Hepatic stellate cell (primary cell): ENCODE measurements around the gene KIF1A.
"Not testable (repeated sequence)": the region's sequence is repeated elsewhere in the genome, so short reads cannot be mapped to it uniquely, and the experiment has no call there.

Experiments
- DNase-seq: peaks from one replicate; pipeline ENCODE4 v3.0.0; 2011; ENCODE audit warnings: low spot score

Gene KIF1A

DNA sequence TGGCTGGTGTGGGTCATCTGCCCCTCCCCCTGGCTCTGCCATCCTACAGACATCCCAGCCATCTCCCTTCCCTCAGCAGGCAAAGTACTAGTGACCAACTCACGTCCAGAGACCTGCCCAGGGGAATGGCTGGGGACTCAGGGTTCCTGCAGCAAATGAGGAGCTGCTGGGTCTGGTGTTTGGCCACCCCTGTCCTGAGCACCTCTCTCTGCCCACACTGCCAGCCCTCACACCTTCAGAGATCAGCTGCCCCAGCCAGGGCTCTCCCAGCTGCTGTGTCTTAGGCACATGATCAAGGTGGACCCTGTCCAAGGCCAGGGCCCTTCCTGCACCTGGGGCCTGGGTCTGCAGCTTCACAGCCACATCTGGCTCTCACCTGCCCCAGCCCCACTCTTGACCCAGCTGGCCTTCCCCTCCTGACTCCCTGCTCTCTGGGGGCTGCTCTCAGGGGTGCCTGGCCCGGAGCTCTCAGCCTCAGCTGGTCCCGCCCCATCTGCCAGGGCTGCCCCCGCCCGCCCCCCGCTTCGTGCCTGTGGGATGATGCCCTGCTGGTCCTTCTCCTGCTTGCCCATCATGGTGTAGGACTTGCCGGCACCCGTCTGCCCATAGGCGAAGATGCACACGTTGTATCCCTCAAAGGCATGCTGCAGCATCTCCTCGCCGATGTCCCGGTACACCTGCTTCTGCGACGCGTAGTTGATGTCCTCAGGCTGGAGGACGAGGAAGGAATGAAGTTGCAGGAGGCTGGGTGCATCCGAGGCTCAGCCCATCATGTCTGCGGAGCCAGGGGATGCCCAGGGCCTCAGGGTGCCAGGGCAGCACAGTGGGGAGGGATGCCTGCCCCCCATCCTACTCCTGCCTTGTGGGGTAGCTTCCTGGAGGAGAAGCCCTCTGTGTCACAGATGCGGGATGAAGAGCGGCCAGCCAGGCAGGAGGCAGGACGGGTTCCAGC, 32.2 kb downstream of the KIF1A start:
- no peak for DNase-seq

- DNase-seq, result no peak
Measured at GRCh38 chr2:240786871-240787311, 33.1 kb downstream of the KIF1A start.

GRCh38 chr2:240786355-240786841, 33.6 kb downstream of the KIF1A start:
- no peak for DNase-seq

GRCh38 chr2:240785424-240786335, 34.3 kb downstream of the KIF1A start:
- no peak for DNase-seq

GRCh38 chr2:240784629-240785423, 35.2 kb downstream of the KIF1A start:
- no peak for DNase-seq

DNA sequence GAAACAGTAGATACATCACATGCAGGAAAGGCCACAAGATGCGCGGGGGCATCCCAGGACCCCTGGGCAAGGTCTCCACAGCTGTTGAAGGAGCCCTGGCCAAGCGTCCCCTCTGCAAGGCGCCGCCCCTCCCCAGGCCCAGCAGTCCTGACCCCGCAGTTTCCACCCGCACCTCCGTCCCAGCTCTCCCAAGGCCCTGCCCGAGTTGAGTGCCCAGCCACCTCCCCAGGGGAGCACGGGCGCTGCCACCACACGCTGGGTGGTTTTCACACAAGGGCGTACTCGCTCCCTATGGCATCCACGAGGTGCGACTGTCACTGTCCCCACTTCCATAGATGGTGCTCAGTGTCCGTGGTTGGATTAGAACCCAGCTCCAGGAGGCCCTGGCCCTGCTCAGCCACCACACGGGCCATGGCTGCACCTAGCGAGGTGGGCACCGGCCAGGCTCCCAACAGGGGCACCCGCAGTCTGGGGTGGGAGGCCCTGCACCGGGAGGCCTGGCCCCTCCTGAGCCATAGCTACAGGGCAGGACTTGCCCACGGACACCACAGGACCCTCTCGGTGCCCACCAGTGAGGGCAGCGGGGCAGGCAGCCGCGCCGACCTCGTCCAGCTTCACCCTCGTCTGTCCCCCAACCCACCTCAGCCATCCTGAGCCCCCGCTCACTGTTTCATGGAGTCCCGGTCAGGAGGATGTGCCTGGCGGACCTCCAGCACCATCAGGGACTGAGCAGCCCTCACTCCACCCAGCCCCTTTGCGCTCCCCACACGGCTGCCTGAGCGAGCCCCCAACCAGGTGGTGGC, 36.0 kb downstream of the KIF1A start:
- no peak for DNase-seq

- DNase-seq, result no peak
Measured at GRCh38 chr2:240782886-240783818, 36.9 kb downstream of the KIF1A start.

DNA sequence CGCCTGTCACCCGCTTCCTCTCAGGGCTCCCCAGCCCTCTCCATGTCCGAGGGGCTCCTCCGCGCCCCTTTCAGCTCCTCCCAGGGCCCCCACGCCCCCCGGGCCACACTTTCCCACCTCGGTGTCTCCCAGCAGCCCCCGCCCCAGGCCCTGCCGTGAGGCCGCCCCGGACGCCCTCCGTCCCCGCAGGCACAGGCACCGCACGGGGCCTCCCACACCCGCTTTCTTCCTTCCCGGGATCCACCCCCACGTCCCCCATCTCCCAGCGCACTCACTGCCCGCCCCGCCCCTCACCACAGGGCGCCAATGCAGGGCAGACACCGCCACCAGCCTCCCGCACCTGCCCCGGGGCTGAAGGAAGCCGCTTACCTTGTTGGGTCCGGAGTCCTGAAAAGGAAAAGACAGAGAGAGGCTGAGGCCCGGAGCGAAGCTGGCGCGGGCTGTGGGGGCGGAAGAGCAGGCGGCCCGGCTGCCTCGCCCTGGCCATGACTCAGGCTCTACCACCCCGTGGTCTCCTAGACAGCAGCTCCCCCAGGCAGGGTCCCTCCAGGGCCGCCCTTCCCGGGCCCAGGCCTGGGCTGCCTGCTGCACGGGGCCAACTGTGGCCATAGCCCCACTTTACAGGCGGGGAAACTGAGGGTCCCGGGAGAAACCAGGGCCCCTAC, 37.7 kb downstream of the KIF1A start:
- no peak for DNase-seq

GRCh38 chr2:240781471-240782220, 38.4 kb downstream of the KIF1A start:
- no peak for DNase-seq

DNA sequence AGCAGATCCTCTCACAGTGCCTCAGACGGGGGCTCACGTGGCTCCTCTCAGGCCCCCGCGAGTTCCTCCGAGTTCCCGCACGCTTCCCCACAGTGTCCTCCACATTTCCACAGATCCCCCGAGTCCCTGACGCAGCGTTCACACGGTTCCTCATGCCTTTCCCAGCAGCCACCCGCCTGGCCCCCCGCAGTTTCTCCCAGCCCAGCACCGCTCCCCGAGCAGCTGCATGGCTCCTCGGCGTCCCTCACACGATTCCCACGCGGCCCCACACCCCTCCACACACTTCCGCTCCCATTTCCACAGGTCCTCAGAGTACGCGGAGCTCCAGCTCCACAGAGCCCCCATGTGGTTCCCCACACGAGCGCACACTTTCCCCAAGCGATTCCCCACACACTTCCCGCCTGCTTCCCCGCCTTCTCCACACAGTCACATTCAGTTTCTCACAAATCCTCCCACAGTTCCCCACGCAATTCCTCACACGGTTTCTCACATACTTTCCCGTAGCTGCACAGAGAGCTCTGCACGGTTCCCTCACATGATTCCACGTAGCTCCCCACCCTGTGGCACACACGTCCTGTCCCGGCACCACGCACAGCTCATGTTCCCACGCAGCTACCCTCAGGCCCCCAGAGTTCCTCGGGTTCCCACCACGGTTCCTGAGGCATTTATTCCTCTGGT, 39.9 kb downstream of the KIF1A start:
- no peak for DNase-seq

- DNase-seq, result not testable (repeated sequence)
Measured at GRCh38 chr2:240779250-240779832, 40.7 kb downstream of the KIF1A start.

DNA sequence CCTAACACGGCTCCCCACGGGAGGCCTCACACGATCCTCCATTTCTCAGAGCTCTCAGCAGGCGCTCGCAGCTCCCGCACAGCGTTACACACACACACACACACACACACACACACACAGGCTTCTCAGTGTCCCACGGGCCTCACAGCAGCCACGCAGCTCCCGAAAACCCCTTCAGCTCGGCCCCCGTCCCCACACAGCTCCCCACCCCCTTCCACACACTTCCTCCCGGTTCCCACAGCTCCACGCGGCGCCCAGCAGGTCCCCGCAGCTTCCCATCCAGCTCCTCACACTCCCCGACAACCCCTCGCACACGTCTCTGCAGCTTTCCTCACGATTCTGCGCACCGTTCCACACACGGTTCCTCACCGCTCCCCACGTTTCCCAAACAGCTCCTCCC, 41.6 kb downstream of the KIF1A start:
- DNase-seq, result no peak

DNA sequence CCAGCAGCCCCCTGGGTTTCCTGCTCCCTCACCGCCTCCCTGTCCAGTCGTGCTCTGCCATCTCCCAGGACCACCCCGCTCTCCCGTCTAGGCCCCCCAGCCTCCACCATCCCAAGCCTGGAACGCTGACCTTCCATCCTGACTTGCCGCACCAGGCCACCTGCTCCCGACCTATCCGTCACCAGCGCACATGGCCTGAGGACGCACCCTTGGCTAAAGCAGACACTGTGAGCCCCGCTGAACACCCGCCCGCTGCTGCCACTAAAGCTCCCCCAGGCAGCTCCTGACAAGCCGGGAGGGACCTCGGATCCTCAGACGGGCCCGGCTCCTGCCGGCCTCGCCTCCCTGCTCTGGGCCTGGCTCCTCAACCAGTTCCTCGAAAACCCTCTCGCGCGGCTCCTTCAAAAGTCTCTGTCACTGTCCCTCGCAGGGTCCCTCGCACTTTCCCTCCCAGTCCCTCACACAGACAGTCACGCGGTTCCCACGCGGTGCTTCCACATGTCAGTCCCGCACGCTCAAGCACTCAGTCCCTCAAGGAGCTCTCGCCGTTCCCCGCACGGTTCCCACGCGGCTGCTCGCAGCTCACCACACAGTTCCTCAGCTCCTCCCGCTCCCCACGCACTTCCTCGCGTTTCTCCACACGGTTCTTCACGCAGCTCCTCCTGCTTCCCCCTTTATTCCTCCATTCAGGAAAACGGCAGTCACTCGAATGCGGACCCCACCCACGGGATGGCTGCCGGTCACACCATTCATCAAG, 42.4 kb downstream of the KIF1A start:
- DNase-seq, result no peak

GRCh38 chr2:240775905-240776304, 44.1 kb downstream of the KIF1A start:
- DNase-seq, result no peak

DNA sequence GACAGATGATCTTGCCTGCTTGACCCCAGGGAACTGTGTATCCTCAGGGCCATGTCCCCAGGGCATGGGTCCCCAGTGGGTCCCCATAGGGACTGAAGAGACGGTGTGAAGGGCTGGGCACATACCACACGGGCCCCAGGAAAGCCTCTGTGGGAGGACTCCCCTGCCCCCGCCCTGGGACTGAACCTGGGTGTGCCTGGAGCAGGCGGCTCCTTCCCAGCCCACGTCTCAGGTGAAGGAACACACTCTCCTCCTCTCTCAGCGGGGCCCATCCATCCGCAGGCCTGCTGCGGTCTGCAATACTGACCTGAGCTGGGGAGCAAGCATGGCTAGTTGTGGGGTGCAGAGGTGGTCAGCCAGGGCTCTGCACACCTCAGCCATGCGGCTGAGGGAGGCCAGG, 45.2 kb downstream of the KIF1A start:
- DNase-seq, result no peak

GRCh38 chr2:240769096-240769495, 50.9 kb downstream of the KIF1A start:
- no peak for DNase-seq

DNA sequence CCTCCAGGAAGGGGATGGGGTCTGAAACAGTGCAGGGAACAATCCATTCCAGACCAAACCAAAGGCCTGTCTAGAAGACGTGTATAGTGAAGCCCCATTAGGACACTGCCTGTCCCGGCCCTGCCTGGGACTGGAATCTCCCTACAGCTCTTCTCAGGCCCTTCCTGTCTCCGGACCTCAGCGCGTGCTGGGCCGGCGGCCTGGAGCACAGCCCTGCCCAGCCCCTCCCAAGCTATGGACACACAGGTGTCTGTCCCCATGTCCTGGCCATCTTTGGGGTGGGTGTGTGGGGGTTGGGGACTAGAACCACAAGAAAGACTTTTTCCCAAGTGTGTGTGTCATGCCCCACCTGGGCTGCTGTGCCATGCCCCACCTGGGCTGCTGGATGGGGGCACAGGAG, 51.8 kb downstream of the KIF1A start:
- no peak for DNase-seq
